Keratinocyte (primary cell): Measurements from ENCODE around the gene CBFA2T3. TPM values are rescaled to one million over a fixed set of nuclear protein-coding genes. Genes with fewer than 3 reads are reported as not detected.

Experiments used
- DNase-seq: peaks from one replicate; pipeline ENCODE4 v3.0.0-alpha.2; 2011; ENCODE audit warnings: low read depth, missing footprints, low spot score
- FAIRE-seq: peaks from 2 replicates; lab custom pipeline; 2011; peaks lifted over from hg19 to GRCh38; lab: Jason Lieb, UNC
- H2AFZ ChIP-seq: 2 replicates; pipeline ENCODE4 v1.6.0; 2012; ENCODE audit warnings: low read length, control low read depth, inconsistent platforms; ENCODE audit not compliant: control insufficient read depth
- H3K27ac ChIP-seq: 2 replicates; pipeline ENCODE4 v1.5.1; 2011; ENCODE audit warnings: low read length; ENCODE audit not compliant: control insufficient read depth, insufficient read depth
- H3K27me3 ChIP-seq: 3 replicates; pipeline ENCODE4 v1.6.0; 2011; ENCODE audit warnings: low read length; ENCODE audit not compliant: control insufficient read depth, insufficient read depth; ENCODE audit errors: extremely low read depth
- H3K36me3 ChIP-seq, 2 experiments: 2 replicates in 1 of 2; 3 replicates in 1 of 2; pipeline ENCODE4 v1.5.1; 2011; ENCODE audit warnings: low read length in 2 of 2, mild to moderate bottlenecking in 1 of 2; ENCODE audit not compliant: control insufficient read depth in 2 of 2, insufficient read depth in 2 of 2; ENCODE audit errors: extremely low read depth in 1 of 2
- H3K4me1 ChIP-seq: 3 replicates; pipeline ENCODE4 v1.5.1; 2011; ENCODE audit warnings: low read length; ENCODE audit not compliant: control insufficient read depth, insufficient read depth; ENCODE audit errors: extremely low read depth
- H3K4me2 ChIP-seq: 3 replicates; pipeline ENCODE4 v1.6.0; 2011; ENCODE audit warnings: low read depth, low read length; ENCODE audit not compliant: control insufficient read depth, insufficient read depth; ENCODE audit errors: extremely low read depth
- H3K4me3 ChIP-seq, 3 experiments: fragments of 200-600 bp in 1 of 3; sonication (generic) in 1 of 3; 2 replicates in 2 of 3; 3 replicates in 1 of 3; pipeline ENCODE4 v1.5.1; 2011 to 2016; ENCODE audit warnings: low read length in 3 of 3, mild to moderate bottlenecking in 3 of 3, control low read depth in 2 of 3, inconsistent platforms in 1 of 3, low read depth in 1 of 3, mixed read lengths in 1 of 3, mixed run types in 1 of 3, moderate library complexity in 1 of 3; ENCODE audit not compliant: control insufficient read depth in 2 of 3, insufficient read depth in 2 of 3; ENCODE audit errors: extremely low read depth in 1 of 3
- H3K79me2 ChIP-seq: 2 replicates; pipeline ENCODE4 v1.6.0; 2012; ENCODE audit warnings: low read length; ENCODE audit not compliant: control insufficient read depth, insufficient read depth
- H3K9ac ChIP-seq: 3 replicates; pipeline ENCODE4 v1.6.0; 2011; ENCODE audit warnings: low read length; ENCODE audit not compliant: control insufficient read depth, insufficient read depth; ENCODE audit errors: extremely low read depth
- H3K9me1 ChIP-seq: 3 replicates; pipeline ENCODE4 v1.6.0; 2011; ENCODE audit warnings: low read length; ENCODE audit not compliant: control insufficient read depth, insufficient read depth; ENCODE audit errors: extremely low read depth
- H3K9me3 ChIP-seq: 2 replicates; pipeline ENCODE4 v1.5.1; 2012; ENCODE audit warnings: low read depth, low read length; ENCODE audit not compliant: control insufficient read depth
- H4K20me1 ChIP-seq: 3 replicates; pipeline ENCODE4 v1.6.0; 2011; ENCODE audit warnings: low read length; ENCODE audit not compliant: control insufficient read depth, insufficient read depth; ENCODE audit errors: extremely low read depth
- CTCF ChIP-seq, 3 experiments: IDR thresholded peaks in 1 of 3; conservative IDR thresholded peaks in 1 of 3; optimal IDR thresholded peaks in 1 of 3; 2 replicates in 2 of 3; 3 replicates in 1 of 3; pipeline versions ENCODE3 to v1.5.1; 2011; ENCODE audit warnings: low read length in 3 of 3, mild to moderate bottlenecking in 3 of 3, moderate library complexity in 2 of 3, control low read depth in 1 of 3, inconsistent platforms in 1 of 3; ENCODE audit not compliant: insufficient read depth in 2 of 3; ENCODE audit errors: extremely low read depth in 1 of 3
- EZH2 ChIP-seq: IDR thresholded peaks from one replicate; pipeline ENCODE4 v1.6.1; 2012; ENCODE audit warnings: inconsistent platforms, mild to moderate bottlenecking, low read length, moderate library complexity
- dilution Hi-C: fragments of 300-500 bp; cut with MboI; formaldehyde crosslinking; loops from one replicate; pipeline ENCODE4 v1.7.0; 2020; ENCODE audit warnings: low sequenced_read_pairs; ENCODE audit not compliant: extremely low pct_ligation_motif_present
- polyA plus RNA-seq, 5 experiments: library from polyadenylated mRNA; depleted of rRNA in 3 of 5; stranded (reverse) in 3 of 5; stranded (forward) in 1 of 5; unstranded in 1 of 5; fragments of >200 nt; gene quantifications; 1 replicate in 1 of 5; 2 replicates in 3 of 5; 3 replicates in 1 of 5; pipeline versions ENCODE4 v1.2.1 to v1.2.3, GENCODE V29; 2011 to 2012; ENCODE audit warnings: missing spikeins in 2 of 5, low read depth in 1 of 5, low replicate concordance in 1 of 5

The CBFA2T3 gene
- polyA plus RNA-seq, 1 donor (not counting 4 experiments of a cell fraction or from before 2014, with no cell fraction given): 0.08 TPM

GRCh38 chr16:89012622-89012995 is 35.6 kb upstream of the CBFA2T3 start:
- no peaks in the 10 kb centered on the region for H3K36me3 ChIP-seq
- no peaks in the 10 kb centered on the region for H3K79me2 ChIP-seq
- no peak overlapping the region for H3K27ac ChIP-seq
- H2AFZ ChIP-seq: no peak overlapping the region
- FAIRE-seq: no peak
- peaks cover 8% of the 10 kb centered on the region for H3K9me3 ChIP-seq
- TF ChIP-seq CTCF (optimal IDR thresholded peaks at IDR 0.05 in 1 of 3, IDR thresholded peaks at IDR 0.05 in 1 of 3, conservative IDR thresholded peaks at IDR 0.05 in 1 of 3; ENCODE audit: extremely low read depth in 1 of 3, insufficient read depth in 2 of 3, low read length in 3 of 3): no peak
- TF ChIP-seq EZH2: no peak
- DNase-seq: no peak
- no peaks in the 10 kb centered on the region for H4K20me1 ChIP-seq
- H3K4me3 ChIP-seq: no peak overlapping the region
- H3K9me1 ChIP-seq: no peaks in the 10 kb centered on the region
- no peak overlapping the region for H3K9ac ChIP-seq
- H3K27me3 ChIP-seq: no peaks in the 10 kb centered on the region
- dilution Hi-C loops: no loop called here
- no peaks in the 10 kb centered on the region for H3K4me1 ChIP-seq
- no peak overlapping the region for H3K4me2 ChIP-seq

GRCh38 chr16:89011909-89012621 is 35.1 kb upstream of the CBFA2T3 start:
- FAIRE-seq (no peak), DNase-seq (no peak)

More at GRCh38 chr16:89011909-89012621, 35.1 kb upstream of the CBFA2T3 start:
- H3K79me2 ChIP-seq: no peaks in the 10 kb centered on the region
- no peak overlapping the region for H2AFZ ChIP-seq
- H3K4me1 ChIP-seq: no peaks in the 10 kb centered on the region
- no peaks in the 10 kb centered on the region for H3K27me3 ChIP-seq
- no peaks in the 10 kb centered on the region for H4K20me1 ChIP-seq
- TF ChIP-seq EZH2 (no peak), CTCF (optimal IDR thresholded peaks at IDR 0.05 in 1 of 3, IDR thresholded peaks at IDR 0.05 in 1 of 3, conservative IDR thresholded peaks at IDR 0.05 in 1 of 3; ENCODE audit: extremely low read depth in 1 of 3, insufficient read depth in 2 of 3, low read length in 3 of 3) (no peak)
- H3K9me3 ChIP-seq: peaks cover 8% of the 10 kb centered on the region
- no peak overlapping the region for H3K9ac ChIP-seq
- H3K36me3 ChIP-seq: no peaks in the 10 kb centered on the region
- no peak overlapping the region for H3K4me3 ChIP-seq
- dilution Hi-C loops: no loop called here
- H3K9me1 ChIP-seq: no peaks in the 10 kb centered on the region
- no peak overlapping the region for H3K27ac ChIP-seq
- H3K4me2 ChIP-seq: no peak overlapping the region
